A204.1 (cell line): ENCODE data around the gene ZNF710.

Source experiments
- FAIRE-seq: peaks from 2 replicates; lab custom pipeline; 2012; peaks lifted over from hg19 to GRCh38; lab: Jason Lieb, UNC

Gene ZNF710

GRCh38 chr15:90019611-90020010 lies 18.5 kb downstream of the ZNF710 start:
- FAIRE-seq = no peak

- FAIRE-seq = no peak
Observed at GRCh38 chr15:90020021-90020735, 19.1 kb downstream of the ZNF710 start.

GRCh38 chr15:90020936-90021507 lies 19.9 kb downstream of the ZNF710 start:
- no peak for FAIRE-seq

GRCh38 chr15:90022345-90022744 lies 21.2 kb downstream of the ZNF710 start:
- no peak for FAIRE-seq

GRCh38 chr15:90022905-90023700 lies 22.0 kb downstream of the ZNF710 start:
- FAIRE-seq = no peak

- no peak for FAIRE-seq
Observed at GRCh38 chr15:90024406-90024805, 23.3 kb downstream of the ZNF710 start.

GRCh38 chr15:90025489-90026033 lies 24.4 kb downstream of the ZNF710 start:
- no peak for FAIRE-seq

GRCh38 chr15:90028376-90028944 lies 27.3 kb downstream of the ZNF710 start:
- no peak for FAIRE-seq

GRCh38 chr15:90029024-90029423 lies 27.9 kb downstream of the ZNF710 start:
- FAIRE-seq = no peak

- no peak for FAIRE-seq
Observed at GRCh38 chr15:90030376-90030775, 29.3 kb downstream of the ZNF710 start.

- FAIRE-seq = no peak
Observed at GRCh38 chr15:90031231-90031791, 30.2 kb downstream of the ZNF710 start.

- FAIRE-seq = no peak
Observed at GRCh38 chr15:90033006-90033405, 31.9 kb downstream of the ZNF710 start.

- FAIRE-seq = no peak
Observed at GRCh38 chr15:90033448-90033847, 32.3 kb downstream of the ZNF710 start.

- FAIRE-seq = no peak
Observed at GRCh38 chr15:90035095-90035839, 34.1 kb downstream of the ZNF710 start.

- FAIRE-seq = no peak
Observed at GRCh38 chr15:90035840-90036230, 34.7 kb downstream of the ZNF710 start.

GRCh38 chr15:90036343-90036742 lies 35.2 kb downstream of the ZNF710 start:
- no peak for FAIRE-seq

GRCh38 chr15:90036806-90037510 lies 35.8 kb downstream of the ZNF710 start:
- no peak for FAIRE-seq

- no peak for FAIRE-seq
Observed at GRCh38 chr15:90037511-90037860, 36.4 kb downstream of the ZNF710 start.

GRCh38 chr15:90037961-90038631 lies 37.0 kb downstream of the ZNF710 start:
- FAIRE-seq = no peak

GRCh38 chr15:90038632-90039095 lies 37.5 kb downstream of the ZNF710 start:
- FAIRE-seq = no peak
